ENCODE data around the gene LENG1.
A peak's percentile ranks its signal among the peaks of the same experiment; 100 is the strongest.

The LENG1 gene

DNA sequence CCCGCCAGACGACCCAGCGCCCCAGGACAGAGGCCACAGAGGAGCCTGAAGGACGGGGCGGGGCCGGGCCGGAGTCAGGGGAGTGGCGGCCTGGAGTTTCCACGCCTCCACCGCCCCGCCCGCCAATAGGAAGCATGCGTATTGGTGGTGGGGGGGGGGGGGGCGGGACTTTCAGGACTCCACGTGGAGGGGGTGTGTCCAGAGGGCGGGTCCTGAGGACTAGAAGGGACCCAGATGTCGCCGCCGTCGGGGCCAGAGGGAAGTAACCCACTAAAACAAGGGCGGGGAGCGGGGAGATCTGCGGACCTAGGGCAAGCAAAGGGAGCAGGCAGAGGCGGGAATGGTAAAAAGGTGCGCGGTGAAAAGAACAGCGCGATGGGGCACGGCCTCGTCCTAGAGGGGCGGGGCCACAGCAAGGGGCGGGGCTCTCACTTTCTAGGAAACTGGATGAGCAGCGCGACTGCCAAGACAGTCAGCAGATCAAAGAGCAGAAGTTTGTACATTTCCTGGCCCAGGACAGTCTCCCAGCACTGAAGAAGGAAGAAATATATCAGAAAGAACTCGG lies 2.8 kb upstream of the LENG1 start:
- DNase-seq: peak; percentile 71

- DNase-seq: no peak
These were observed 1.3 kb upstream of the LENG1 start for GRCh38 chr19:54160854-54161253.

DNA sequence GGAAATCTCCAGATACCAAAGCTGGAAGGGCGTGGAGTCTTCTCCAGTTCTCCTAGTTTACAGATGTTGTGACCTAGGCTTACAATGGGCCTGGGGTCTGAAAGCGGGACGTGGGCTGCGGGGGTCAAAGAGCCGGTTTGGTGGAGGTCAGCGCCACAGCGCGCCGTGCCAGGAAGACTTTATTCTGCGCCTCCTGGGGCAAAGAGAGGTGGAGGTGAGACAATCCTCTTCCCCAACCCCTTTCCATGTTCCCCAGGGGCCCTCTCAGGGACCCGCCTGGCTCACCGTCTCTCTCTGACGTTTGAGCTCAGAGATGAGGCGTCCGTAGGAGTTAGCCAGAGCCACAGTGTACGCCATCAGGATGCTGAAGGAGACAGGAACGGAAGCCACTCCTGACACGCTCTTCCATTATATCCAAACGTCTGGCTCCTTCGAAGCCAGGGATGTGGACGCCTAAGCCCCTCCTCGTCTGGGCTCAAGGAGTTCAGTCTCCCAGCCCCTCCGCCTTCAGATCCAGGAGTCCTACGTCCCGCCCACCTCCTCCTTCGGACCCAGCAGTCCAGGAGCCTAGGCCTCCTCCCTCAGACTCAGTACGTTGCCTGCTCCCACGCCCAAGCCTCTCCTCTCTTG lies 776 bp upstream of the LENG1 start:
- peak; percentile 38 for DNase-seq

DNA sequence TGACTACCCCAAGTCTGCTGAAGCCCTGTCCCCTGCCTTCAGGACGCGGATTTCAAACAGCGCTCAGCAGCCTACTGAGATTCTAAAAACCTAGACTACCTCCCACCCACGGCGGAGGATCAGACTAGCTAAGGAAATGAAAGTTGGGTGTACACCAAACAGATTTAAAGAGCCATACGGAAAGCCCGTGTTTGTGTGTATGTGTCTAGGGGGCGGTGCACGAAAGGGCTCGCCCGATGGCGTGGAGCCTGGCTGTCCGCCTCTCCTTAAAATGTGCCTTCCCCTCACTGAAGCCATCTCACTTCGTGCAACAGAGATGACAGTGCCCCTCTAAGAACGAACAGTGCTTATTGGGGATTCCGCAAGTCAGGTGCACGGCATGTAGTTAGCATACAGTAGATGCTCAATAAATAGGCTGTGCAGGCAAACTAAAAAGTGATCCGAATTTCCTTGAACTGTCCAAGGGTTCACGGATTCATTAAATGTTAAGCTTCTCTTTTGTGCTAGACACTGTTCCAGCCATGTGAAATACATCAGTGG lies 639 bp downstream of the LENG1 start:
- DNase-seq: no peak

- no peak for DNase-seq
These were observed 2.6 kb downstream of the LENG1 start for GRCh38 chr19:54156953-54157352.

DNA sequence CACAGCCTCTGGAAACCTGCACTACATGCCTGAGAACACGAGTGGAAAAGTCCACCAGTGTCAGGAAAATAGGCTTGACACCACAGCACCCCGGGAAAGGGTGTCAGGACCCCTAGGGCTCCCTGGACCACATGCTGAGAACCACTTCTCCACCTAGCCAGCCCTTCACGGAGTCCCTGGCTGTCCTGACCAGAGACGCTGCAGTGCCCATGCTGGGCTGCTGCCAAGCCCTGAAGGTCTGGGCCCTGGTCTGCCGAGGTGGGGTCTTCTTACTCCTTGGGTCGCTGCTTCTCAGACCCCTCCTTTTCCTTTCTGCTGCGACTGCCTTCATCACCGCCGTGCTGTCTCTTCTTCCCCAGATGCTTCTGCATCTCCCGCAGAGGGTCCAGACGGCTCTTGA lies 3.0 kb downstream of the LENG1 start:
- DNase-seq: no peak

DNA sequence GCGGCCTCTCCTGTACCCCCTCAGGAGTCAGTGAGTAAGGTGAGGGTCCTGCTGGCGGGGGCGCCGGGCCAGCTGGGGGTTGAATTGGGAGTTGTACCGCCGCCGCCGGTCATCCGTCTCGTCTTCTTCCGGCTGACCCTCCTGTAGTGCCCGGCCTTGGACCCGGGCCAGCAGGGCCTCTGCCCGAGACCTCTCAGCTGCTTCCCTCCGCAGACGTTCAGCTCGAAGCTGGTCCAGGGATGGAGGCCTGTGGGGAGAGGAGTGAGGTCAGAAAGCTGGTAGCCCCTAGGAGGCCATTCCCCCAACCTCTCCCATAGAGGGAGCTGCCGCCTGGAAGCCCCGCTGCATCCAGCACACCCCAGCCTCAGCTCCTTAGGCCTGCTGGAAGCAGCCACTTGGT lies 3.8 kb downstream of the LENG1 start:
- no peak for DNase-seq

- DNase-seq: no peak
These were observed 4.7 kb downstream of the LENG1 start for GRCh38 chr19:54154603-54155345.

- no peak for DNase-seq
These were observed 5.7 kb downstream of the LENG1 start for GRCh38 chr19:54153731-54154326.

DNA sequence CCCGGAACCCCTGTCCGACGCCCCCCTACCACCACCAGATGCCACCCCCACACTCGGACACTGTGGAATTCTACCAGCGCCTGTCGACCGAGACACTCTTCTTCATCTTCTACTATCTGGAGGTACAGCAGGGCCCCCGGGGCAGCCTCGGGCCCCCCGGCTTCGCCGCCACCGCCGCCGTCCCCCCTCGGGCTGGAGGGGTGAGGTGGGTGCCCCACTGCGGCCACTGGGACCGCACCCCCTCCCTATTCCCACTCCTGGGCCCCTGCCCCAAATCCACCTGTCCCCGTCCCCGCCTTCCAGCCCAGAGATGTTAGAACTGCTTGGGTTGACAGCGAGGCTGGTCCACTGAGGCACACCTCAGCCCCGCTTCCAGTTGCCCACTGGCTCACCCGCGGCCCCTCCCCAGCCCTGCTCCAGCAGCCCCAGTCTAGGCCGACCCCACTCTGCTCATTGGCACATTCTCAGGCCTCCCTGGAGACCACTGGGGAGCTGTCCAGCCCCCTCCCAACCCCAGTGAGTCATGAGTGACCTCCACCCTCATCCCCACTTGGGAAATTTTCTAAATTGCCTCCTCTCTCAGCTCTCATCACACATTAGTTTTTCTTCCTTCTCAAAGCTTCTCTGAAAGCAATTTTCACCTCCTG lies 6.5 kb downstream of the LENG1 start:
- no peak for DNase-seq

DNA sequence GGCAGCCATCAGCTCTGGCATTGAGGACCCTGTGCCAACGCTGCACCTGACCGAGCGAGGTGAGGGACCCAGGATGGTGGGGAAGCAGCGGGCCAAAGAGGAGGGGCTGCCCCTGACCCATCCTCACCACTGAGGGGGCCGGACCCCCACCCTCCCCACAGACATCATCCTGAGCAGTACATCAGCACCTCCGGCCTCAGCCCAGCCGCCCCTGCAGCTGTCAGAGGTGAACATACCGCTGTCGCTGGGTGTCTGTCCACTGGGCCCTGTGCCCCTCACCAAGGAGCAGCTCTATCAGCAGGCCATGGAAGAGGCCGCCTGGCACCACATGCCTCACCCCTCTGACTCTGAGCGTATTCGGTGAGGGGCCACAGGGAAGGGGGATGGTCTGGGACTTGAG lies 7.3 kb downstream of the LENG1 start:
- no peak for DNase-seq

- DNase-seq: no peak
These were observed 8.0 kb downstream of the LENG1 start for GRCh38 chr19:54151362-54152035.

DNA sequence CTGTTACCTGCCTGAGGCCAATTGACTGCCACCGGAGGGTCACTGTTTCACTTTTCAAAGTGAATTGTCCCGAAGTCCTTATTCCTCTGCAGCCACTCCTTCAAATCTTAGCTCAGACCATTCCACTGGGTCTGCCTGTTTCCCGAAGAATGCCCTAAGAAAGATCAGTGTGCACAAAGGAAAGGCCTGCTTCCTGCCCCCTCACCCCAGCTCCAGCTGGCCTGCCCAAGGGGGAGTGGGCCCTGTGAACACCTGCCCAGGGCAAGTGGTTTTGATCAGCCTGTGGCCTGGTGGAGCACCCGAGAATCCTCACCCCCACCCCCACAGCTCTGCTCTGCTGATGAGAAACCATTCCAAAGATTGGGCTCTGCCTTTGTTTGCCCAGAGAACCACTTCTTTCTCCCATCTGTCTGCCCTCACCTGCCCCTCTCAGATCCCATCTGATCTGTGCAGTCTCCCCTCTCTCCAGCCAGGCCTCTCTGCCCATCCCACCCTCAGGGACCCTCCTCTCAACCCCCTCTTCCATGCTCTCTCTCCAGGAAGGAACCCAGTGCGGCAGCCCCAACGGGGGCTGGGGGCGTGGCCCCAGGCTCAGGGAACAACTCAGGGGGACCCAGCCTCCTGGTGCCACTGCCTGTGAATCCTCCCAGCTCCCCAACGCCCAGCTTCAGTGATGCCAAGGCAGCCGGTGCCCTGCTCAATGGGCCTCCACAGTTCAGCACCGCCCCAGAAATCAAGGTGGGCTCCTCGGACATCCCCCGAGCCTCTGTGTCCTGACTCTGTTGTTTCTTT lies 10.3 kb downstream of the LENG1 start:
- no peak for DNase-seq

GRCh38 chr19:54148158-54148557 lies 11.4 kb downstream of the LENG1 start:
- no peak for DNase-seq

DNA sequence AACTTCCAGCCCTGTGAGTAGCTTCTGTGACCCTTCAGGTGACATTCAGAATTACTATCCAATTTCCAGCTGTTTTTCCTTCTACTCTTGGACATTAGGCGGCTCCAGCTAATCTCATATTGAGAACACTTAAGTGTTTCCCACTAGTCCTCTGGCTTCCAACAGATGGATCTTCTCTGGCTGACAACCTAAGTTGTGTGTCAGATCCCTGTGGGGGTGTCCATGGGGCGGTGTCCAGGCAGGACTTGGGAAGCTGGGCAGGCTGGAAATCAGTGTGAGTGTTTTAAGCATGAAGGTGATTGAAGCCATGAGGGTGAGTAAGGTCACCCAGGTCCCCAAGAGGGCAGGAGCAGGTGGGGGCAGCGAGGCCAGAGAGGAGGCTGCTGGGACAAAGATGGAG lies 11.8 kb downstream of the LENG1 start:
- DNase-seq: no peak

DNA sequence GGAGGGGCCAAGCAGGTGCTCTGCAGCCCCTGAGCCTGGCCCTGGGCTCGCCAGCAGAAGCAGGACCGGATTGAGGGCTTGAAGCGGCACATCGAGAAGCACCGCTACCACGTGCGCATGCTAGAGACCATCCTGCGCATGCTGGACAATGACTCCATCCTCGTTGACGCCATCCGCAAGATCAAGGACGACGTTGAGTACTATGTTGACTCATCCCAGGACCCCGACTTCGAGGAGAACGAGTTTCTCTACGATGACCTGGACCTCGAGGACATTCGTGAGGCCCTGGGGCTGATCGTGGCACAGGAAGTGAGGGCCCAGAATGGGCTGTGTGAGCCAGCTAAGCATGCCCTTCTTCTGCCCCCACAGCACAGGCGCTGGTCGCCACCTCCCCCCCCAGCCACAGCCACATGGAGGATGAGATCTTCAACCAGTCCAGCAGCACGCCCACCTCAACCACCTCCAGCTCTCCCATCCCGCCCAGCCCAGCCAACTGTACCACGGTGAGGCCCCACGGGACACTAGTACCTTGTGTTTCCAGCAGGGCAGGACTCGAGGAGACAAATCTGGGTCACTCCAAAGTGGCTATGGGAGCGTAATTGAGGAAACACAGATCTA lies 13.9 kb downstream of the LENG1 start:
- no peak for DNase-seq

GRCh38 chr19:54142166-54142780 lies 17.2 kb downstream of the LENG1 start:
- DNase-seq: no peak

DNA sequence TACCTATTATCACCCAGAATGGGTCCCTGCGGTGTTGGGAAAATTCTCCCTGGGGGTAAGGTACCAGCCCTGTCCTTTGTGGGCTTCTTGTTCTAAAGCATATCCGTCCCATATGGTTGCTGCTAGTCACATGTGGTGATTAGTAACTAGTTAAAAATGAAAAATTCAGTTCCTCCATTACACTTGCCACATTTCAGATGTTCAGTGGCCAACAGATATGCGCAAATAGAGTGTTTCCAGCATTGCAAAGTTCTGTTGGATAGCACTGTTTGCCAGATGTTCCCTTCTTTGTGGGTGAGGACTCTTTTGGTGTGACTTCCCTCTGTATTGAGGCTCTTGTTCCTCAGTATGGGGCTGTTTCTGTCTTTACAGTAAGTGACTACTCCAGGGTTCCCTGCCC lies 18.2 kb downstream of the LENG1 start:
- DNase-seq: no peak

- no peak for DNase-seq
These were observed 20.8 kb downstream of the LENG1 start for GRCh38 chr19:54138489-54139256.
